T-helper 2 cell (primary cell): ENCODE measurements around the gene AZI2.

Experiments
- DNase-seq, 5 experiments: peaks; one replicate each; pipeline versions ENCODE4 v3.0.0 to v3.0.0-alpha.2; 2012 to 2022
- total RNA-seq, 2 donors: gene quantifications; one replicate each; lab custom pipeline; 2026; lab: John Stamatoyannopoulos, UW

The AZI2 gene, protein sequence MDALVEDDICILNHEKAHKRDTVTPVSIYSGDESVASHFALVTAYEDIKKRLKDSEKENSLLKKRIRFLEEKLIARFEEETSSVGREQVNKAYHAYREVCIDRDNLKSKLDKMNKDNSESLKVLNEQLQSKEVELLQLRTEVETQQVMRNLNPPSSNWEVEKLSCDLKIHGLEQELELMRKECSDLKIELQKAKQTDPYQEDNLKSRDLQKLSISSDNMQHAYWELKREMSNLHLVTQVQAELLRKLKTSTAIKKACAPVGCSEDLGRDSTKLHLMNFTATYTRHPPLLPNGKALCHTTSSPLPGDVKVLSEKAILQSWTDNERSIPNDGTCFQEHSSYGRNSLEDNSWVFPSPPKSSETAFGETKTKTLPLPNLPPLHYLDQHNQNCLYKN
- total RNA-seq = 28.1 to 33.1 reads per million in 2 donors

DNA sequence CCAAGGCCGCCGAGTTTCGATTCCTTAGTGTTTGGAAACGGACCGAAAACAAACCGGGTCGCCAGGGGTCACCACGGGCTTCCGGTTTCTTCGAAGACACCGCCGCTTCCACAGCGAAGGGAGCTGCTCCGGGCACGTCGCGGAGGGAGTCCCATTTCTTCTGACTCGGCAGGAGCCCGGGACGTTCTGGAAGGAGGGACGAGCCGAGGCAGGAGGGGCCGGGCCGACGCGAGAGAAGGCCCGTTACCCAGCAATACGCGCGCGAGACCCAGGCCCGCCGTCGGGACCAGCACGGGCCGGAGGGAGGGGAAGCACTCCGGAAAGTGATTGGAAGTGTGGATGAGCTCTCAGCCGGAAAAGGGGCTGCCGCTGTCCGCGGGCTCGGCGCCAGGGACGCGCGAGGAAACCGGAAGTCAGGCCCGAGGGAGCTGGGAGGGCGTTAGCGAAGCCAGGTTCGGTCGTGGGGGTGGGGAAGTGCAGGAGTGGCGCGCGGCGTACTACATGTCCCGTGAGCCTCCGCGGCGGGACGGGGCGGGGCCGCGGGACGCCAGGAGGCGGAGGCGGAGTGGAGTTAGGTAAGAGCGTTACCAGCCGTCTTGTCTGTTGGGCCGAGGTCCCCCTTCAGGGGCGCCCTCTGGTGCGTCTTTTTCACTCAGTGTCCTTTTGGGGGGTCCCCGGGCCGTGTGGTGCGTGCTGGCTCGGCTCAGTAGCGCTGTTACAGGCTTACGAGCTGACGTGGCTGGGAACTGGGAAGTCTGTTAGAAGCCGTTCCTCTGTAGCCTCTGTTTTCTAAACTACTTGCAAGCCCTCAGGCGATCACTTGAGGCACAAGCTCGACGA is at the start of gene AZI2, which contains the start of gene ZCWPW2:
AZI2 (minus strand) TSS at position 196 of the 840 bp plus-strand sequence. CDS start 8,207 bp downstream, outside the sequence.
ZCWPW2 (plus strand) TSS at position 93 of the 840 bp plus-strand sequence. CDS start 64,348 bp downstream, outside the sequence.
- peak; percentile 80 to 97 (median 86) for DNase-seq

- DNase-seq = no peak
Measured at GRCh38 chr3:28388978-28389377, 40.4 kb upstream of the AZI2 start.

DNA sequence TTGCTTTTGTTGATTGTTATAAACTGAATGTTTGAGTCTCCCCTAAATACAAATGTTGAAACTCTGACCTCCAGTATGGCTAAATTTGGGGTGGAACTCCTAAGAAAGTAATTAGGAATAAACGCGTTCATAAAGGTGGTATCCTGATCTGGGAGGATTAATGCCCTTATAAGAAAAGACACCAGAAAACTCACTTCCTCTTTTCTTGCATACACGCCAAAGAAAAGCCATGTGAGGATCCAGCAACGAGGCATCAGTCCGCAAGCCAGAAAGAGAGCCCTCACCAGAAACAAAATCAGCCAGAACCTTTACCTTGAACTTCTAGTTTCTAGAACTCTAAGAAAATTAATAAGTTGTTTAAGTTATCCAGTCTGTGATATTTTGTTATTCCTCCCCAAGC is 37.4 kb upstream of the AZI2 start:
- DNase-seq = no peak

GRCh38 chr3:28376424-28376823 is 27.8 kb upstream of the AZI2 start:
- DNase-seq = no peak

GRCh38 chr3:28349469-28350000 is 911 bp upstream of the AZI2 start:
- no peak for DNase-seq

DNA sequence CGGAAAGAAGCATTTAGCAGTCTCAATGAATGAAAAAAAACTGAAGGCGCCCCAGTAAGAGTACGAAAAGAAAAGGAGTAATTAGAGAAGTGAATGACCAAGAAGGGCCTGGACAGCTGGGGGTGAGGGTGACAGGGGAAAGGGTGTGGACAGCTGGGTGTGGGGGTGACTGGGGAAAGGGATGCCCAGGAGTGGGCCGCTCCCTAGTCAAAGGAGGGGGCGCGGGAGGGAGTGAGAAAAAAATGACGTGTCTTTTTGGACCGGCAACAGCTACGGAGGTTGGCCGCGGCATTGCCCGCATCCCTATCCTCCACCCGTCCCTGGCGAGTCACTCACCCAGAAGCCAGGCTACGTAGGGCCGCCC is 377 bp downstream of the AZI2 start:
- no peak for DNase-seq

DNA sequence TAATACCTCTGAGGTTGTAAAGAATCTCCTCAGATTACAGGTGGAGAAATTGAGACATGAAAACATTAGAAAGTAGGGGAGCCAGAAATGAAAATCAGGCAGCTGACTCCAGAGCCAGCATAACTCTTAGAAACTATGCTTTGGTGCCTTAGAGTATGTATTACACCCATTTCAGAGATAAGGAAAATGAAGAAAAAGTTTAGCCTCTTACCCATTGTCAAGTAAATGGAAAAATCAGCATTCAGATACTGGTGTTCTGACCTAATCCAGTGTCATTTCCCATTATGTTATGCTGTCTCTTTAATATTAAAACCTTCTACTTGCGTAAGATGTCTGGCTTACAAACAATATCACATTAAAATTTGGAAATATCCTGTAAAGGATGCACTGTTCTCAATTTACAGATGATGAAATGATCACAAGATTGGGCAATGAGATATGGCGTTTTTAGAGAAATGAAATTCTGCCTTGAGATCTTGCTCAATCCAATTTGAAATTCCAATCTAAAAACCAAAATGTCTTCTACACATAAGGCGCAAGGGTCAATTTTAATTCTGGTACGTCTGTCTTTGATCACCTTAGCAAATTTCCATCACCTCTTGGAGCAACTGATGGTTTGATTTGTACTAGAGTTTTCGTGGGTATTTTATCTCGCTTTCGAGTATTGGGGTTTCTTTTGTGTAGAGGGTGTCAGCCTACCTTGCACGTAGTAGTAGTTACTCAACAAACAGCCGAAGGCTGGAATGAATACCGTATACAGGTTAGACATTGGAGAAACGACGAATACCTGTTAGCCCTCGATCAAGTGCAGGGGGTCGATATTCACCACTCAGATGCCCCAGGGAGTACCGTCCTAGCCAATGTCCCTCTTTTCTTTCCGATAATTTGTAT is 1.0 kb downstream of the AZI2 start:
- DNase-seq = peak in 2 of 5 experiments; percentile 3 to 29

GRCh38 chr3:28345690-28346089 is 2.9 kb downstream of the AZI2 start:
- DNase-seq = no peak

DNA sequence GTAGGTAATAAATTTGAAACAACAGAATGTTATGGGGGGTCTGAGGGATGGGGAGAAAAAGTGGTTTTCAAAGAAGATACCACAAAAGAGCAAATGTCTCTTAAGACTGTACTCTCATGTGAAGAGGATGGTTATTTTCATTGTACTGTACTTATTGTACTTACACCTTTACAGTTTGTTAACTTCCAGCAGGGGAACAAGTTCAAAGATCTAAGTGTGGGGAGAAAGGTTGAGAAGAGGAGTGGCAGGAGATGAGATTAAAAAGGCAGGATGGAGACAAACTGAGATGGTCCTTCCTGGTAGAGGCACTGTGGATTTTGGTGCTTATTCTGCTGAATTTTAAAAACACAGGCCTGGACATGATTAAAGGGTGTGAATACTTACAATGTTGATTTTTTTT is 5.5 kb downstream of the AZI2 start:
- no peak for DNase-seq

- DNase-seq = no peak
Measured at GRCh38 chr3:28337230-28337629, 11.4 kb downstream of the AZI2 start.

GRCh38 chr3:28335246-28335645 is 13.4 kb downstream of the AZI2 start:
- no peak for DNase-seq

GRCh38 chr3:28334552-28334951 is 14.1 kb downstream of the AZI2 start:
- DNase-seq = peak in 1 of 5 experiments; percentile 32

- DNase-seq = peak in 2 of 5 experiments; percentile 28 to 52
Measured at GRCh38 chr3:28328188-28329151, 20.2 kb downstream of the AZI2 start.

DNA sequence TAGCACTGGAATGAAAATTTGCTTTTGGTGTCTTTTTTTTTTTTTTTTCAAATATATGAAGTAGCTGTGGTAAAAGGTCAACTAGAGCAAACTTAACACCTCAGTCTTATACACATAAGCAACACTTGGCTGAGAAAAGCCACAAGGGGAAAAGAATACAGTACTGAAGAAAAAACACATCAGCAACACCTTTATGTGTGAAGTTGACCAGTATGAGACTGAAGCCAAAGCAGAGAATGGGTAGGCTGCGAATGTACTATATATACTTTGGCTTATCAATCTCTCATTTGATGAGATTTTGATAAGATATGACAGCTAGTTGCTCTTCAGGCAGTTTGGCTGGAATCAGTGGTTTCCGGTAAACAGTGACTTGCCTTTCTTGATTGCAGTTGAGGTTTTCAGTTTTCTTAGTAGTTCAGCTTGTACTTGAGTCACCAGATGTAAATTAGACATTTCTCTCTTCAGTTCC is 22.1 kb downstream of the AZI2 start:
- peak in 2 of 5 experiments; percentile 77 to 98 for DNase-seq

DNA sequence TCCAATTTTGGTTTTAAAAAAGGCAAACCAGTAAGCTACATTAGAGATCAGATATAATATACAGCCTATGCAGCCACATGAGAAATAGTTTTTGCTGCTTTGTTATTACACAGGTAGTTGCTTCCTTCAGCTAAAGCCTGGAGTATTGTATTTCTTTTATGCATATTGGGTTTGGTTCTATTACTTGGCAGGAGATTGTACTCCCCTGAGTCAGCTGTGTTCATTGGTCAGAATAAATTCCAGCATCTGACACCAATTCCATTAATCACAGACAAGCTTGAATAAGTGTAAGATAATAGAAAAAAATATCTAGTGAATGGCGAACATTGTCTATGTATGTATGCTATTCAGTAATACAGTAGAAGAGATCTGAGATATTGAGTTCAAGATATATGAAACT is 26.2 kb downstream of the AZI2 start:
- no peak for DNase-seq

DNA sequence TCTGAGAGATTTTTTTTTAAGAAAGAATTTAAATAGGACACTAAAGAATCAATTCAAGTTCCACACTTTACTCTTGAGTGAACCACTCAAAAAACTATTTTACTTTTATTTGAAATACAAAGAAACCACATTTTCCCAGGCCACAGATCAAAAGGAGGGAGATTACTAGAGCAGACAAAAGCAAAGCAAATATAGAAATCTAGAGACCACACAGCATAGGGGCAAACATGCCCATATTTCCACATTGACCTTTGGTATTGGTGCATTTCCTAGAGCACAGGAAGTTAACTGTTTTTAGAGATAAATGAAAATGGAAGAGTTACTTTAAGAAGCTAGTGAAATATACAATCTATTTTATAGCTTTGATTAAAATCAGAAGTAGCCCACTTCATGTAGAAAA is 27.6 kb downstream of the AZI2 start:
- DNase-seq = no peak

DNA sequence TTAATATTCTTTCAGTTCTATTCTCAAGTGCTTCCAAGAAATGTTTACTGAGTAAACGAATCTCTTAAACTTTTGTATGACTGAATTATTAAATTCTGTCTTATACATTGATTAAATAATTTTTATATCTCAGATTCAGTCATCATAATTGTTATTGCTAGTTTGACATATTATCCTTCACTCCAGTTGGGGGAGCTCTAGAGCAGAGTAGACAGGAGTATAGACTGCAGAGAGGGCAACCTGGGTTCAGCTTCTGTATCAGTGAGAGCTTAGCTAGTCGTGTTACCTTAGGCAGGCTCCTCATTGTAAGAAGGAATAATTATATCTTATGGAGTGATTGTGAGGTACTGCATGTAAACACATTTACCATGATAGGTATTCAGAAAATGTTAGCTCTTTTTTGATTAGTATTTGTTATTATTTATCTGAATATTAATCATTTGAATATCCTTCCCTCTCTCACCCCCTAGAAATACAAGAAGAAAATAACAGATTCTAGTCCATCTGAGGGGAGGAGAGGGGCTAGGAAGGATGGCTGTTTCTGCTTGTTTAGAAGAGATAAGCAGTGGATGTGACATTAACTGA is 31.1 kb downstream of the AZI2 start:
- DNase-seq = peak in 2 of 5 experiments; percentile 40 to 81

GRCh38 chr3:28316226-28316625 is 32.4 kb downstream of the AZI2 start:
- no peak for DNase-seq

- DNase-seq = no peak
Measured at GRCh38 chr3:28315711-28316110, 32.9 kb downstream of the AZI2 start.

DNA sequence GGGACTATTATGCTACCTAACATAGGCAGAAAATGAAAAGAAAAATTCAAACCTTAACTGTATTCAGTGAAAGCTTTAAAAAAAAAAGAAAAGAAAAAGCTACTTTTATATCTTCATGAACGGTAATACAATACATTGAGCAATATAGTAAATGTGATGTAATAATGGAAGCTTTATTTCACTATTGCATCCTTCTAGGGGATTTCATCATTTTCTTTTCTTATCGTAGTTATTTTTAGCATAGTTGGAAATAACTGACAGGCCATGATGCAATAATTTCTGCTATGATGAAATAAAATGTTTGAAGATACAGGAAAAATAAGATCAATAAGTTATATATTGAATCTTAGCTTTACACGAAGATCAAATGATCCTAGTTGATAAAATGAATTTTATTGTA is 40.4 kb downstream of the AZI2 start:
- no peak for DNase-seq
